COLO829 (cell line): ENCODE results near the gene NKAIN4.

Experiments used
- DNase-seq: peaks from one replicate; pipeline ENCODE4 v3.0.0; 2012; ENCODE audit warnings: low spot score

The NKAIN4 gene

DNA sequence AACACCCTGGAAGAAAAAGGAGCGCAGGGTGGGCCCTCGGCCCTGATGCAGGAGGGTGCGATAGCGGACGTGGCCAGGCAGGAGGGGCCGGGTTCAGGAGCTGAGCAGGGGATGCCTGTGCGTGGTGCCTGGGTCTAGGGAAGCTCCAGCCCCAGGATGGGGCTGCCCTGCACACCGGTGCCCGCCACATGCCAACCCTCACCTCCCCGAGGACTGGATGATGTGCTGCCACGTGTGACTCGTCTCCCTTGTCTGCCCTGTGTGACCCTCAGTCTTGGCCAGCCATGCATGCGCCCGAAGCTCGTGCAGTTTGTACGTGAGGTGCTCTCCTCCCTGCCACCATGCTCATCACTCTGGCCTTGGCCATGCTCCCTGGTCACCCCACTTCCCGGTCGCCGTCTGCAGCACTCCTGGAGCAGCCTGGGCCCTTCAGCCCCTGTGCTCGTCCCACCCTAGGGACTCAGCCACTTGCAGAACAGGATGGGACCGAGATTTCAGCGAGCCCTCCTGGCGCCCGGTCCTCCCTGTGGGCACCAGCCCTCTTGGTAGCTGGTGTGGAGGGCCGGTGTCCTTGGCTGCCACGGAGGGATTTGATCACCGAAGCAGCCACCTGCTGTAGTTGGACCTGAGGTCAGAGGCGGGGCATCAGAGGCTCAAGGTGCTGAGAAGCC is 34.5 kb upstream of the NKAIN4 start:
- no peak for DNase-seq

DNA sequence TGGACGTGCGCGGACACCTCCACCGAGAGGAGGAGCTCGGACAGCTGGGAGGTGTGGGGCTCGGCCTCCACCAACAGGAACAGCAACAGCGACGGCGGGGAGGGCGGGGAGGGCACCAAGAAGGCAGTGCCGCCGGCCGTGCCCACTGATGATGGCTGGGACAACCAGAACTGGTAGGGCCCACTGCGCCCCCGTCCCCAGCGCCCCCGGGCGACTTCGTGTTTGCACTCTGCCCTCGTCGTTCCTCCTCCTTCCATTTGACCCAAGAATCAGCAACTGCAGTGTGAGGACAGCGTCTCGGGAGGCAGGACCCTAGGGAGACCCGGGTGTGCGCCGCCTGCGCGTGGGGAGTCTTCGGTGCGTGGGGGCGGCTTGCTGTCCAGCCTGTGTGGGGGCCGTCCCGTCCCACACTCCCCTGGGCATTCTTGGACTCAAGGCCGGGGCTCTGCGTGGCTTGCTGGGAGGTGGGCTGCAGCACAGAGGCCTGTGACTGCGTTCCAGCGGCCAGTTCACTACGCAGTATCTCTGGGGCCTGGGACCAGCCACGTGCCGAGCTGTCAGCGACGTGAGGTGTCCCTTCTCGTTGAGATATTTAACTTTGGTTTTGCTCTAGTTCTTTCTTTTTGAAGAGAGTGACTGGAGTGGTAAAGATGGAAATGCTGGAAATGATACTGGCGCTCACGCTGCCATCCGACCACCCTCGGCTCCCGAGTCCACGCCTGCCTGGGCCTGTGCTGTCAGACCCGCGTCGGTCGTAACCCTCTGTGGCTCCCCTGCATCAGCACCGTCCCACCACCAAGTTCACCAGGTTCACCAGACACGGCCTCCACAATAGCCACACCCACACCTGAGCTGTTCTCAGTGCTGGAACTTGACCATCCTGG is 33.7 kb upstream of the NKAIN4 start:
- no peak for DNase-seq

GRCh38 chr20:63286781-63287696 is 32.8 kb upstream of the NKAIN4 start:
- DNase-seq: no peak

- DNase-seq: no peak
These were observed 31.7 kb upstream of the NKAIN4 start for GRCh38 chr20:63285636-63286615.

DNA sequence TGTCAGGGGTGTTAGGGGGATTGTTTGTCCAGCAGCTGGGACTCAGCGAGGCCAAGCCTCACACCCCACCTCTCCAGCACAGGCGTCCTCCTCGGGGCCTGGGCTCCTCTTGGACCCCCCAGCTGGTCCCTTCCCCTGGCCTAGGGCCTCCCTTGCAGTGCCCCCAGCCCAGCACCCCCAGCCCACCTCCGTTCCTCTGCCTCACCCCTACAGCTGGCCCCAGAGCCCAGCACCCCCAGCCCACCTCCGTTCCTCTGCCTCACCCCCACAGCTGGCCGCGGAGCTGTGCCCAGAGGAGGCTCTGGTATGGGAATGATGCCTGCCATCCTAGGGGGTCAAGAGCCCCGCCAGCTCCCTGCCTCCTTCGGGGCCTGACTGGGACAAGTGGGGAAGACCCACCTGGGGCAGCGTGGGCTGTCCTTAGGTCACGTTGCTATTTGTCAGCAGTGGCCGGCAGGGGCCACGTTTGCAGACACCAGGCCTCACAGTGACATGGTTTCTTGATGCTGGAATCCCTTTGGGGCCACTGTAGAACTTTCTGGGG is 30.8 kb upstream of the NKAIN4 start:
- DNase-seq: no peak

GRCh38 chr20:63284544-63284949 is 30.3 kb upstream of the NKAIN4 start:
- no peak for DNase-seq

DNA sequence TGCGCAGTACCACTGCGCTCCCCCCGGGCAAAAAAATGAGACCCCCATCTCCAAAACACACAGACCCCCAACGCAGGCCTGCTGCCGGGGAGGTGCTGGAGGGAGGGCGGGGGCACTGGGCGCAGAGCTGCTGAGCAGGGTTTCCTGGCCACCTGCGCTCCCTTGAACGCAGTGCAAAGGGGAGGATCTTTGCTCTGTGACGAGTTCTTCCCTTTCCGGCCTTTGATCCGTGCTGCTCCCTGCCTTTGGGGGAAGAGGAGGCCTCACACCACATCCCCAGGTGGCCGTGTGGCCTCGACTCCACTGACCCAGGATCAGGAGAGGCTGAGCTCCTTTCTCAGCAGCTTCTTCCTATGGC is 29.8 kb upstream of the NKAIN4 start:
- DNase-seq: no peak

- no peak for DNase-seq
These were observed 29.3 kb upstream of the NKAIN4 start for GRCh38 chr20:63283397-63284082.

GRCh38 chr20:63282946-63283345 is 28.7 kb upstream of the NKAIN4 start:
- no peak for DNase-seq

DNA sequence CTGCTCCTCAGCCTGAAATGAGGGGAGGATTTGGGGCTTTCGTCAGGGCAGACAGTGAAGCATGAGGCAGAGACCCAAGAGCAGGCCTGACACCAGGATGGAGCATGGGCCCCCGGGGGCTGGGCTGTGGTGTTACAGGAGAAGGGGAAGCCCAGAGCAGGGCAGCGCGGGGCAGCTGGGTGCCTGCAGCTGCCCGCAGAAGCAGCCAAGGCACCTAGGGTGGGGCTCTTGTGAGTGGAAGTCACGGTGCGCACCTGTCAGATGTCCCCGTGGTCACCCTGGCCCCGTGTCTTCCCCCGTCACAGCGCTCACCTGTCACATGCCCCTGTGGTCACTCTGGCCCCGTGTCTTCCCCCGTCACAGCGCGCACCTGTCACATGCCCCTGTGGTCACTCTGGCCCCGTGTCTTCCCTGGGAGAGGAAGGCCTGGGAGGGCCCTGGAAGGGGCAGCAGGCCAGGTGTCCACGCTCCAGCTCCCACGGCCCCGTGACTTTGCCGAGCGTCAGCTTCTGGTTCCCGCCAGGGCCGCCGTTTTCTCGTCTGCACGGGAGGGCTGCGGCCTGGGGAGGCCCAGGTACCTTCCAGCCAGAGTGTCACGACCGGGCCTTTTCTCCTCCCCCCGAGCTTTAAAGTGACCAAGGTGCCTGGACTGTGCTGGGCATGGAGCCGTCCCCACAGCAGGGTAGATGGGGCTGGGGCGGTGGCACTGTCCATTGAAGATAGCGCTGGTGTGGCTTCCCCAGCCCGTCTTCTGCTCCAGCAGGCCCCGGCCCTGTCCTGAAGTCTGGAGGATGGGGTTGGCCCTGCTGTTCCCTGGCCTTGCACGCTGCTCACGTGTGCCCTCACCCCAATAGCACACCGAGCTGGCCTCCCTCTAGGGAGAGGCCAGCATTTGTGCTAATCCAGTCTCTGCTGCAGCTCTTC is 27.7 kb upstream of the NKAIN4 start:
- DNase-seq: no peak

DNA sequence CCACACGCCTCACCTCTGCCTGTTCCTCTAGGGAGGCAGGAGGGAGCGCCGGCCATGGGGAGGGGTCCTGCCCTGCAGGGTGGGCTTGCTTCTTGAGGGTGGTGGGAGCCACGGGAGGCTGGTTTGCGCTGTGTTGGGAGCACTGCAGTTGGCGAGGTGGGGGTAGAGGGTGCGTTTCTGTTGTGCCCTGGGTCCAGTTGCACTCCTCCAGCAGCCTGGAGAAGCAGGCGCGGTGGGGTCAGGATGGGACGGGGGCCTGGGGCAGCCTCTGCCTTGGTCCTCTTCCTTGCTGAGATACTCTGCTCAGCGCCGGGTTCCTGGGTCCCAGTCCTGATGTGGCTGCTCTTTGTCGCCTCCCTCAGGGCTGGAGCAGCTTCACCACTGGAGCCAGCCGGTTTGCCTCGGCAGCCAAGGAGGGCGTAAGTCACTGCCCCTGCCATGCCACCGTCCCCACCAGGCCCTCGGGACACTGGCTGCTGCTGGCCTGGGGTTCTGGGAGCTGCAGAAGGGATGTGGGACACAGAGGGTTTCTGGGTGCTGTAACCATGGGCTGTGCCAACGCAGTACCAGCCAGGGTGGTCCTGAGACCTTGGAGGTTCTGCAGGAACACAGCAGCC is 26.8 kb upstream of the NKAIN4 start:
- DNase-seq: no peak

DNA sequence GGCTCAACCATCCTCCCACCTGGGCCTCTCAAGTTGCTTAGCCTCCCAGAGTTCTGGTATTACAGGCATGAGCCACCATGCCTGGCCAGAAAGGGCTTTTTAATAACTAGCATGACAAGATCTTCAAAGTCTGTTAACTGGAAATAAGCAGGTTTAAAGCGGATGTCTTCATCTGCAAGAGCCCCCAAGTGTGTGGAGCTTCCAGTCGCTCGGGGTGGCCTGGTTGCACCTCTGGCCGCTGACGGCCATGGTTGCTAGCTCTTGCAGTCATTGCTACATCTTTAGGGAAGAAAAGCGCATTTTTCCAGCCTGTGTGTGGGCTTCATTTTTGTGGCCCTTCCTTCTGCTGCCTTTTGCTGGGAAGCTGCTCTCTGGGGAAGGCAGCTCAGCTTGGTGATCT is 26.1 kb upstream of the NKAIN4 start:
- DNase-seq: no peak

GRCh38 chr20:63279931-63280330 is 25.7 kb upstream of the NKAIN4 start:
- no peak for DNase-seq

DNA sequence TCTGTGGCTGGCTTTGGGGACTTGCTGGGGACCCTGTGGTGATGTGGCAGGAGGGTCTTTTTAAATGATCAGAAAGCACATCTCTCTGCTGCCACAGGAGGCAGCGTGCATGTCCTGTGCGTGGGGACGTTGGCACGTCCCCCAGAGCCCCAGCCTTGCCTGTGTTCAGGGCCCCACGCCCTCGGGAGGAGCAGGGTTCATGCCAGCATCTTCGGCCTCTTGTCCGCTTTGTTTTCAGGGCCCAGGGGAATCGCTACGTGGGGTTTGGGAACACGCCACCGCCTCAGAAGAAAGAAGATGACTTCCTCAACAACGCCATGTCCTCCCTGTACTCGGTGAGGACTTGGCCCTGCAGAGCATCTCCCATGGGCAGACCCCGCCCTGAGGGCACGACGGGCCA is 24.4 kb upstream of the NKAIN4 start:
- DNase-seq: no peak

DNA sequence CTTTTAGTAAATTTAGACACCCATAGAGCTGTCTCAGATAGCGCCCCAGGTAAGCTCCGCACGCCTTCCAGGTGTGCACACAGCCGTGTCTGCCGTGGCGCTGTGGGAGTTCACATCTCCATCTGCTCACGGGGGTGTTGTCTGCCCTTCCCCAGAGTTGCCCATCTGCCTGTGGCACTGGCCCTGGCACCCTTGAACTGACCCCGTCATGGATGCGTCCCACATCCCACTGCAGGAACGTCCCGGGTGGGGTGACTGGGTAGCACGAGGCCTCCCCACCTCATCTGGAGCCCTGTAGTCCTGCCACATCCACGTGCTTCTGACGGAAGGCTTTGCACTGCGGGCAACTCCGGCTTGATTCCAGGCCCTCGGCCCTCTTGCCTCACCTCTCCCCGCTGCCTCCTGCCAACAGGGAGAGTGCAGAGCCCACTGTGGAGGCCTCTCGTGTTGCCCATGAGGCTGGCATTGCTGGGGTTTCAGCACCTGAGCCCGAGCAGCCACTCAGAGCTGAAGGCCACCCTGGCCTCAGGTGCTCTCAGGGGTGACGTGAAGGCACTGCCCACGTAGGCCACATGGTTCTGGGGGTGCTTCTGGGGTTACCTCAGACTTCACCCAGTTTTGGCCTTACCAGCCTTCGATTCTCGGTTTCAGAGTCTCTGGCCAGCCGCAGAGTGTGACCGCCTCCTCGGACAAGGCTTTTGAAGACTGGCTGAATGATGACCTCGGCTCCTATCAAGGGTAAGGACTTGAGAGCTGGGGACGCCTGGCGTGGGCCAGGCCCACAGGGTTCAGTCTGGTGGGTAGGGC is 23.4 kb upstream of the NKAIN4 start:
- DNase-seq: no peak

DNA sequence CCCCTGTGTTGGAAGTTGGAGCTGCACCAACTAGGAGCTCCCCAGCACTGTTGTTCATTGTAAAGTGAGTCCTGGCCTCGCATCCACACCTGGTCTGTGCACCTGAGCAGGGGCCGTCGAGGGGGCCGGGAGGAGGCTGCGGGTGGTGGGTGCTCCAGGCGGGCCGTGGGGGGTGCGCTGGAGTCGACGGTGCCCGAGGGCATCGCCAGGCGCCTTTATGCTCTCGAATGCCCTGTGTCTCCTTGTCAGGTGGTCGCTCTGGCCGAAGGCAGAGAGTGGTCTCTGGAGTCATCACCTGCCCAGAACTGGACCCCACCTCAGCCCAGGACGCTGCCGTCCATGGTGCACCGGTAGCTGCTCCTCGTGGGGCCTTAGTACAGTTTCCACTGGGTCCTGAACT is 22.7 kb upstream of the NKAIN4 start:
- DNase-seq: no peak

DNA sequence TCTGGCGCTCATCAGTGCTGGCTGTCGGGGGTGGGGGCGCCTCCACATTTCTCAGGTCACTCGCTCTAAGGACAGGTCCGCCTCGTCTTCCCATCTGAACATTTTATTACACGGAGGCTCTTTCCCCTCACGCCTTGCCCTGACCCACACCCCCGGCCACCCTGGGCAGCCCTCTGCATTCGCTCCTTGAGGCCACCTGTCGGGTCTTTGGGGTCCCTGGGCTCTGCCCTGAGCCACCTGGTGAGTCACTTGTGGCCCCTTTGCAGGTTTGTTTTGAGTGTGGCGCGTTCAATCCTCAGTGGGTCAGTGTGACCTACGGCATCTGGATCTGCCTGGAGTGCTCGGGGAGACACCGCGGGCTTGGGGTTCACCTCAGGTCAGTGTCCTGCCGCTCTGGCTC is 21.6 kb upstream of the NKAIN4 start:
- DNase-seq: no peak
